Hepatocyte (in vitro differentiated cells): ENCODE measurements around the gene CDC37L1. TPM values are rescaled to one million over a fixed set of nuclear protein-coding genes. Genes with fewer than 3 reads are reported as not detected.

Source experiments
- DNase-seq: peaks from one replicate; pipeline ENCODE4 v3.0.0-alpha.2; 2016; ENCODE audit warnings: low spot score
- H2AFZ ChIP-seq: fragments of 200-600 bp; sonication (generic); 2 replicates; pipeline ENCODE4 v1.6.0; 2016; ENCODE audit warnings: antibody characterized with exemption, mild to moderate bottlenecking
- H3K27ac ChIP-seq: fragments of 200-600 bp; sonication (generic); 2 replicates; pipeline ENCODE4 v1.5.1; 2016; ENCODE audit warnings: mild to moderate bottlenecking
- H3K27me3 ChIP-seq: fragments of 200-600 bp; sonication (generic); 2 replicates; pipeline ENCODE4 v1.6.1; 2016
- H3K36me3 ChIP-seq: fragments of 200-600 bp; sonication (generic); replicated peaks from 2 replicates; pipeline ENCODE4 v1.5.1; 2016; ENCODE audit warnings: low read depth; ENCODE audit not compliant: insufficient read depth
- H3K4me1 ChIP-seq: fragments of 200-600 bp; sonication (generic); 2 replicates; pipeline ENCODE4 v1.5.1; 2016; ENCODE audit warnings: mild to moderate bottlenecking, moderate library complexity; ENCODE audit not compliant: insufficient read depth
- H3K4me2 ChIP-seq: fragments of 200-600 bp; sonication (generic); 2 replicates; pipeline ENCODE4 v1.6.0; 2016
- H3K4me3 ChIP-seq: fragments of 200-600 bp; sonication (generic); 2 replicates; pipeline ENCODE4 v1.5.1; 2016; ENCODE audit warnings: mild to moderate bottlenecking
- H3K79me2 ChIP-seq: fragments of 200-600 bp; sonication (generic); 2 replicates; pipeline ENCODE4 v1.6.0; 2017; ENCODE audit warnings: mild to moderate bottlenecking
- H3K9me2 ChIP-seq: fragments of 200-600 bp; sonication (generic); replicated peaks from 2 replicates; pipeline ENCODE4 v1.6.0; 2017; ENCODE audit warnings: mild to moderate bottlenecking; ENCODE audit not compliant: insufficient read depth
- H3K9me3 ChIP-seq: fragments of 200-600 bp; sonication (generic); 2 replicates; pipeline ENCODE4 v1.5.1; 2016; ENCODE audit warnings: low read depth, mild to moderate bottlenecking
- H4K20me1 ChIP-seq: fragments of 200-600 bp; sonication (generic); 2 replicates; pipeline ENCODE4 v1.6.0; 2016; ENCODE audit warnings: mild to moderate bottlenecking; ENCODE audit not compliant: insufficient read depth, poor library complexity, severe bottlenecking
- CTCF ChIP-seq: fragments of 200-600 bp; sonication (generic); IDR thresholded peaks from 2 replicates; pipeline ENCODE4 v1.5.1; 2016; ENCODE audit warnings: antibody characterized with exemption, mild to moderate bottlenecking; ENCODE audit not compliant: poor library complexity
- EZH2 ChIP-seq: fragments of 200-600 bp; sonication (generic); IDR thresholded peaks from 2 replicates; pipeline ENCODE4 v1.6.1; 2016; ENCODE audit warnings: antibody characterized with exemption, mild to moderate bottlenecking, borderline replicate concordance
- EZH2phosphoT487 ChIP-seq: fragments of 200-600 bp; sonication (generic); IDR thresholded peaks from one replicate; pipeline ENCODE4 v1.6.1; 2018; ENCODE audit warnings: antibody characterized with exemption, mild to moderate bottlenecking, low read depth, moderate library complexity; ENCODE audit not compliant: unreplicated experiment, severe bottlenecking
- WGBS: methylation state at CpG from one replicate; pipeline ENCODE4 v1.1.6; 2016; ENCODE audit warnings: low lambda C conversion rate; ENCODE audit errors: missing lambda C conversion rate; 5-methylcytosine and 5-hydroxymethylcytosine counted together
- polyA plus RNA-seq: library from polyadenylated mRNA; unstranded; fragments of >200 nt; fragmentation: Nextera tagmentation; extraction: Ambion mirVana; gene quantifications from 2 replicates; pipeline ENCODE4 v1.2.1, GENCODE V29; 2016
- total RNA-seq: library from RNA; depleted of rRNA; stranded (reverse); fragments of >200 nt; gene quantifications from 2 replicates; pipeline ENCODE4 v1.2.3, GENCODE V29; 2014

The CDC37L1 gene
- total and polyA plus RNA-seq, 2 experiments from 2014 or later = 17.2 to 25.5 TPM

GRCh38 chr9:4740638-4741364 is 61.4 kb downstream of the CDC37L1 start, which contains the start of gene AK3:
Gene AK3, minus strand, starts transcription at chr9:4741202. Its CDS starts 115 bp downstream, at chr9:4741087.
- Histone ChIP-seq H3K9me2 (no peaks in the 10 kb centered on the region), H3K36me3 (no peaks in the 10 kb centered on the region), H3K27ac (peak within 1 kb of the TSS; percentile 99), H3K4me2 (peak within 1 kb of the TSS; percentile 82), H3K9me3 (no peaks in the 10 kb centered on the region), H3K79me2 (peaks cover 44% of the 10 kb centered on the region), H2AFZ (peak within 1 kb of the TSS; percentile 71), H3K4me1 (peaks cover 22% of the 10 kb centered on the region), H3K4me3 (peak within 1 kb of the TSS; percentile 46), H3K27me3 (no peaks in the 10 kb centered on the region), H4K20me1 (peaks cover 28% of the 10 kb centered on the region)
- TF ChIP-seq CTCF (peak; percentile 37), EZH2 (no peak)
- WGBS = 2% methylated on average over 57 of the region's 84 CpGs
- DNase-seq = peak; percentile 96

DNA sequence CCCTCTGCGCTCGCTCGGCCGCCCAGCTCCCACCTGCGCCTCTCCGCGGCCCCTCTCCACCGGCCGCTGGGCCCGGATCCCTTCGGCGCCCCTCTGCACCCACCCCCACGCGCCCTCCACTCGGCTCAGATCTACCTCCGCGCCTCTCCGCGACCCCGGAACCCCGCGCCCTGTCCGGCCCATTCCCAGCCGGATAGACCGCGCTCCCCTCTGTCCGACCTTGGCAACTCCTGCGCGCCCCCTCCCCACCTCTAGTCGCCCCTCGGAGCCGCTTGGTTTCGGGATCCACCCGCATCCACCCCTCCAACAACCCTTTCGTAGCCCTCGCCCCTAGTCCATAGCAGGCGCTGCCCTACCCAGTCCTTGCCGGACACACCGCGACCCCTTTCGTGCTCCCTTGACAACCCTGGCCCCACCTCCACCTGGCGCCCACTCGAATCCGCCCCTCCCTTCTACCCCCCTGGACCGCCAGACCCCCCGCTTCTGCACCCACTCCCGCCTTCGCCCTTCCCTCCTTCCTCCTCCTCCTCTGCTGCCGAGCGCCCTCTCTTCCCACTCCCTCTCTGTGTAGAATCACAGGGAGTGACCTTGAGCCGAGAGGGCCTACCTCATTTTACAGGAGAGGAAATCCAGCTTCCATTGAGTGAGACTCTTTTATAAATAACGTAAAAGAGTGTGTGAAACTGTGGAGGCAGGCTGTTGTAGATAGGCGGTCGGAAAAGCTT is 62.2 kb downstream of the CDC37L1 start:
- WGBS = 10% methylated on average over 8 of the region's 54 CpGs
- Histone ChIP-seq H3K79me2 (peaks cover 36% of the 10 kb centered on the region), H3K4me3 (peak overlapping the region; percentile 46), H3K9me3 (no peaks in the 10 kb centered on the region), H3K4me2 (peak overlapping the region; percentile 82), H3K27me3 (no peaks in the 10 kb centered on the region), H4K20me1 (peaks cover 23% of the 10 kb centered on the region), H3K9me2 (no peaks in the 10 kb centered on the region), H3K36me3 (no peaks in the 10 kb centered on the region), H3K4me1 (peaks cover 22% of the 10 kb centered on the region), H3K27ac (peak overlapping the region; percentile 99), H2AFZ (peak overlapping the region; percentile 71)
- DNase-seq = peak; percentile 51
- TF ChIP-seq EZH2 (no peak), EZH2phosphoT487 (no peak), CTCF (no peak)

GRCh38 chr9:4742246-4742645 is 62.9 kb downstream of the CDC37L1 start:
- WGBS = 57% methylated on average over 3 of the region's 3 CpGs
- TF ChIP-seq EZH2 (no peak), EZH2phosphoT487 (no peak), CTCF (no peak)
- Histone ChIP-seq H3K27ac (peak overlapping the region; percentile 99), H3K36me3 (no peaks in the 10 kb centered on the region), H3K4me3 (no peak overlapping the region), H3K4me1 (peaks cover 22% of the 10 kb centered on the region), H3K4me2 (peak overlapping the region; percentile 82), H4K20me1 (peaks cover 16% of the 10 kb centered on the region), H3K27me3 (no peaks in the 10 kb centered on the region), H3K79me2 (peaks cover 29% of the 10 kb centered on the region), H2AFZ (peak overlapping the region; percentile 71), H3K9me3 (no peaks in the 10 kb centered on the region), H3K9me2 (no peaks in the 10 kb centered on the region)
- DNase-seq = no peak
